H1 (cell line): ENCODE results near the gene ALOX15B. TPM values are rescaled to one million over a fixed set of nuclear protein-coding genes. Genes with fewer than 3 reads are reported as not detected.

Experiments
- CTCF ChIA-PET: fragments of 300-600 bp; sonication (Branson Sonifier 250); formaldehyde crosslinking; loops from one replicate; lab custom pipeline; 2021; ENCODE audit not compliant: partially characterized antibody; lab: Charles Lee
- POLR2A ChIA-PET: fragments of 300-600 bp; sonication (Branson Sonifier 250); formaldehyde crosslinking; loops from one replicate; lab custom pipeline; 2021; ENCODE audit warnings: inconsistent platforms; ENCODE audit not compliant: partially characterized antibody; lab: Charles Lee
- DNase-seq, 2 experiments: peaks; one replicate each; pipeline versions ENCODE4 v3.0.0 to v3.0.0-alpha.2; 2010 to 2022; ENCODE audit warnings: low spot score in 2 of 2, low read depth in 1 of 2, mixed read lengths in 1 of 2
- FAIRE-seq: peaks from 2 replicates; lab custom pipeline; 2011; peaks lifted over from hg19 to GRCh38; lab: Jason Lieb, UNC
- H2AFZ ChIP-seq: 2 replicates; pipeline ENCODE4 v1.8.1; 2012; ENCODE audit warnings: low read length, inconsistent platforms
- H2AK5ac ChIP-seq: 2 replicates; pipeline ENCODE4 v1.6.1; 2013; ENCODE audit warnings: low read depth, low read length
- H2BK120ac ChIP-seq: replicated peaks from 2 replicates; pipeline ENCODE3; 2013; ENCODE audit warnings: low read depth, low read length, inconsistent platforms
- H2BK12ac ChIP-seq: 2 replicates; pipeline ENCODE4 v1.6.1; 2013; ENCODE audit warnings: low read depth, low read length
- H2BK15ac ChIP-seq: 2 replicates; pipeline ENCODE4 v1.6.1; 2013; ENCODE audit warnings: low read length
- H2BK20ac ChIP-seq: 2 replicates; pipeline ENCODE4 v1.6.1; 2013; ENCODE audit warnings: low read length
- H2BK5ac ChIP-seq: 2 replicates; pipeline ENCODE4 v1.6.1; 2013; ENCODE audit warnings: low read depth, low read length
- H3K14ac ChIP-seq: 2 replicates; pipeline ENCODE4 v1.6.1; 2013; ENCODE audit warnings: inconsistent platforms; ENCODE audit not compliant: insufficient read length
- H3K18ac ChIP-seq: 2 replicates; pipeline ENCODE4 v1.6.1; 2013; ENCODE audit warnings: low read length; ENCODE audit errors: extremely low read depth
- H3K23ac ChIP-seq: 2 replicates; pipeline ENCODE4 v1.6.1; 2013; ENCODE audit warnings: inconsistent platforms; ENCODE audit not compliant: insufficient read length
- H3K23me2 ChIP-seq: 2 replicates; pipeline ENCODE4 v1.6.1; 2013; ENCODE audit warnings: low read depth, low read length
- H3K27ac ChIP-seq: 2 replicates; pipeline ENCODE4 v1.6.1; 2011; ENCODE audit warnings: low read depth, low read length, inconsistent platforms
- H3K27me3 ChIP-seq, 4 experiments: replicated peaks in 1 of 4; 1 replicate in 1 of 4; 2 replicates in 3 of 4; pipeline versions ENCODE4 v1.6.1 to v1.8.1; 2011 to 2013; ENCODE audit warnings: low read length in 3 of 4, mild to moderate bottlenecking in 3 of 4, inconsistent platforms in 2 of 4, mixed read lengths in 2 of 4, moderate library complexity in 1 of 4; ENCODE audit not compliant: control insufficient read depth in 3 of 4, insufficient read depth in 3 of 4; ENCODE audit errors: extremely low read depth in 1 of 4
- H3K36me3 ChIP-seq, 4 experiments: 2 replicates each; pipeline versions ENCODE4 v1.6.1 to v1.8.1; 2011 to 2013; ENCODE audit warnings: mild to moderate bottlenecking in 4 of 4, low read length in 3 of 4, moderate library complexity in 2 of 4, control low read depth in 1 of 4, inconsistent platforms in 1 of 4; ENCODE audit not compliant: insufficient read depth in 4 of 4, control insufficient read depth in 2 of 4
- H3K4ac ChIP-seq: replicated peaks from 2 replicates; pipeline ENCODE3; 2013; ENCODE audit warnings: low read length, low read depth, mixed read lengths, inconsistent platforms; ENCODE audit not compliant: insufficient read length
- H3K4me1 ChIP-seq, 4 experiments: replicated peaks in 1 of 4; 1 replicate in 1 of 4; 2 replicates in 3 of 4; pipeline versions ENCODE4 v1.6.1 to v1.8.1; 2011 to 2013; ENCODE audit warnings: low read length in 3 of 4, inconsistent platforms in 2 of 4, mixed read lengths in 1 of 4; ENCODE audit not compliant: insufficient read depth in 4 of 4, control insufficient read depth in 3 of 4
- H3K4me2 ChIP-seq, 2 experiments: 2 replicates each; pipeline versions ENCODE4 v1.6.1 to v1.8.1; 2011 to 2013; ENCODE audit warnings: low read depth in 2 of 2, low read length in 2 of 2, control low read depth in 1 of 2, inconsistent platforms in 1 of 2, mild to moderate bottlenecking in 1 of 2; ENCODE audit not compliant: insufficient read depth in 1 of 2
- H3K4me3 ChIP-seq, 4 experiments: fragments of 200-600, 300-600 bp in 1 of 4; sonication (generic), shearing (Covaris generic), sonication (Bioruptor Twin) in 1 of 4; 2 replicates each; pipeline versions ENCODE4 v1.5.1 to v1.8.1; 2011 to 2016; ENCODE audit warnings: low read length in 4 of 4, low read depth in 3 of 4, control low read depth in 2 of 4, inconsistent platforms in 2 of 4, mild to moderate bottlenecking in 2 of 4, mixed read lengths in 1 of 4, moderate library complexity in 1 of 4; ENCODE audit not compliant: insufficient read depth in 2 of 4; ENCODE audit errors: extremely low read depth in 1 of 4
- H3K56ac ChIP-seq: replicated peaks from 2 replicates; pipeline ENCODE3; 2013; ENCODE audit warnings: low read depth, mild to moderate bottlenecking, mixed read lengths, low read length, inconsistent platforms; ENCODE audit not compliant: insufficient read length
- H3K79me1 ChIP-seq: 2 replicates; pipeline ENCODE4 v1.6.1; 2013; ENCODE audit warnings: low read depth, low read length, control low read depth
- H3K79me2 ChIP-seq, 2 experiments: 2 replicates each; pipeline versions ENCODE4 v1.6.1 to v1.8.1; 2012 to 2013; ENCODE audit warnings: low read length in 2 of 2, mild to moderate bottlenecking in 2 of 2, inconsistent platforms in 1 of 2; ENCODE audit not compliant: insufficient read depth in 2 of 2, control insufficient read depth in 1 of 2
- H3K9ac ChIP-seq, 4 experiments: replicated peaks in 1 of 4; 1 replicate in 1 of 4; 2 replicates in 3 of 4; pipeline versions ENCODE4 v1.6.1 to v1.8.1; 2011 to 2013; ENCODE audit warnings: low read depth in 3 of 4, low read length in 3 of 4, control low read depth in 2 of 4, mild to moderate bottlenecking in 2 of 4, moderate library complexity in 2 of 4, inconsistent platforms in 1 of 4; ENCODE audit errors: extremely low read depth in 1 of 4
- H3K9me3 ChIP-seq, 2 experiments: 2 replicates each; pipeline versions ENCODE4 v1.6.1 to v1.8.1; 2012 to 2013; ENCODE audit warnings: mild to moderate bottlenecking in 2 of 2, moderate library complexity in 2 of 2, control low read depth in 1 of 2, inconsistent platforms in 1 of 2, low read depth in 1 of 2, low read length in 1 of 2, mixed read lengths in 1 of 2; ENCODE audit not compliant: insufficient read depth in 2 of 2
- H4K20me1 ChIP-seq, 2 experiments: replicated peaks in 1 of 2; 2 replicates each; pipeline versions ENCODE3 to v1.8.1; 2011 to 2013; ENCODE audit warnings: inconsistent platforms in 2 of 2, low read length in 2 of 2, mild to moderate bottlenecking in 1 of 2; ENCODE audit not compliant: insufficient read depth in 2 of 2, control insufficient read depth in 1 of 2
- H4K5ac ChIP-seq: 2 replicates; pipeline ENCODE4 v1.6.1; 2013; ENCODE audit warnings: low read length, low read depth, mixed read lengths, inconsistent platforms; ENCODE audit not compliant: insufficient read length
- H4K8ac ChIP-seq: 2 replicates; pipeline ENCODE4 v1.8.0; 2013; ENCODE audit warnings: mild to moderate bottlenecking, moderate library complexity, low read length, inconsistent platforms; ENCODE audit not compliant: insufficient read depth; ENCODE audit errors: extremely low read depth
- H4K91ac ChIP-seq: replicated peaks from 2 replicates; pipeline ENCODE3; 2013; ENCODE audit warnings: low read length, mixed read lengths, inconsistent platforms; ENCODE audit not compliant: insufficient read length
- EZH2 ChIP-seq: fragments of 200-600 bp; sonication (generic); IDR thresholded peaks from 2 replicates; pipeline ENCODE4 v1.7.1; 2012; ENCODE audit warnings: low read depth, mild to moderate bottlenecking, moderate library complexity, low read length, inconsistent platforms; ENCODE audit not compliant: severe bottlenecking
- RXRA ChIP-seq: IDR thresholded peaks from 2 replicates; pipeline ENCODE4 v1.6.1; 2011; ENCODE audit warnings: low read depth, mild to moderate bottlenecking, low read length, moderate library complexity; ENCODE audit not compliant: insufficient read depth
- SUZ12 ChIP-seq: fragments of 200-600 bp; sonication (generic); IDR thresholded peaks from 2 replicates; pipeline ENCODE4 v1.6.1; 2012; ENCODE audit warnings: mild to moderate bottlenecking, inconsistent platforms, low read length, moderate library complexity, mixed read lengths
- WGBS, 2 experiments: shearing (Covaris generic) in 1 of 2; methylation state at CpG; one replicate each; pipeline versions ENCODE4 v1.1.6 to v1.1.7; 2013 to 2015; ENCODE audit warnings: low lambda C conversion rate in 2 of 2, mixed read lengths in 2 of 2, inconsistent platforms in 1 of 2, low coverage in 1 of 2, missing lambda C conversion rate in 1 of 2; ENCODE audit not compliant: insufficient replicate concordance in 2 of 2, insufficient coverage in 1 of 2, insufficient read length in 1 of 2; ENCODE audit errors: extremely low coverage in 1 of 2, missing lambda C conversion rate in 1 of 2; 5-methylcytosine and 5-hydroxymethylcytosine counted together
- polyA plus RNA-seq, 7 experiments: library from polyadenylated mRNA; depleted of rRNA in 3 of 7; stranded (reverse) in 5 of 7; unstranded in 2 of 7; fragments of >200 nt in 5 of 7; fragments of 200-250 nt in 2 of 7; gene quantifications; 1 replicate in 5 of 7; 2 replicates in 1 of 7; 4 replicates in 1 of 7; pipeline versions ENCODE4 v1.2.1 to v1.2.3, GENCODE V29; 2011 to 2013; ENCODE audit warnings: missing spikeins in 2 of 7, mixed read lengths in 2 of 7
- total RNA-seq: library from RNA; stranded (reverse); fragmentation: NEBNext Ultra II Directional; extraction: Animal tissue kit (Norgen Biotek cat#: 25700); gene quantifications from 2 replicates; pipeline ENCODE4 v1.2.1, GENCODE V29; 2021

Gene ALOX15B
- total and polyA plus RNA-seq, 2 of the 8 experiments (the other 6 are each of a cell fraction or from before 2014, with no cell fraction given), result 0.63 to 0.91 TPM

- Histone ChIP-seq H3K18ac (no peak within 1 kb of the TSS), H4K91ac (no peak within 1 kb of the TSS), H3K4me2 (peak within 1 kb of the TSS; percentile 59 to 85), H3K79me1 (no peaks in the 10 kb centered on the region), H3K4ac (no peak within 1 kb of the TSS), H3K27ac (no peak within 1 kb of the TSS), H3K14ac (no peak within 1 kb of the TSS), H3K9ac (peak within 1 kb of the TSS in 1 of 4 experiments; percentile 44; a peak in 1 of 7 replicates), H2BK20ac (no peak within 1 kb of the TSS), H3K27me3 (peaks cover 35 to 53% (median 42%) of the 10 kb centered on the region in 4 experiments), H4K8ac (no peak within 1 kb of the TSS; the same call in 1 of the 2 replicates), H3K79me2 (no peaks in the 10 kb centered on the region), H2AFZ (peak within 1 kb of the TSS; percentile 94; the same call in 1 of the 2 replicates), H2BK15ac (no peak within 1 kb of the TSS), H3K23me2 (no peaks in the 10 kb centered on the region; the same call in 1 of the 2 replicates), H3K23ac (no peak within 1 kb of the TSS), H4K5ac (no peak within 1 kb of the TSS), H4K20me1 (no peaks in the 10 kb centered on the region), H3K4me1 (peaks cover 0 to 9% (median 4%) of the 10 kb centered on the region in 4 experiments; a peak in 5 of 7 replicates), H2BK12ac (peak within 1 kb of the TSS; percentile 90; the same call in 1 of the 2 replicates), H3K36me3 (peaks cover 0 to 7% (median 0%) of the 10 kb centered on the region in 4 experiments; a peak in 1 of 8 replicates), H2BK5ac (0 out of 2 replicates have a peak within 1 kb of the TSS, but pooled peaks have one; percentile 68), H3K9me3 (no peaks in the 10 kb centered on the region; a peak in 1 of 4 replicates), H2BK120ac (no peak within 1 kb of the TSS), H3K56ac (no peak within 1 kb of the TSS), H2AK5ac (no peak within 1 kb of the TSS), H3K4me3 (peak within 1 kb of the TSS; percentile 8 to 66 (median 24))
- 26% methylated on average over 17 of the region's 18 CpGs; no CpG with 5 or more reads in 1 of the 2 experiments for WGBS, 2 experiments
- DNase-seq, result no peak
- no peak for TF ChIP-seq RXRA
- peak; percentile 3 for TF ChIP-seq EZH2
- TF ChIP-seq SUZ12, result 0 out of 2 replicates have a peak, but pooled peaks have one; percentile 56
- no peak for FAIRE-seq
- POLR2A ChIA-PET, result interaction anchor here (1.1 to 1.3 kb wide), 2 partner anchors 14 kb away, joined by 3 to 4 read pairs; no protein-coding TSS in a partner anchor
- CTCF ChIA-PET, result interaction anchor here (0.8 to 6.0 kb wide), 15 partner anchors 9 to 69 kb away, joined by 3 to 50 read pairs (median 3); no protein-coding TSS in a partner anchor
Measured at GRCh38 chr17:8001976-8002720, 36.7 kb upstream of the ALOX15B start, which contains the start of gene GUCY2D. TSS of gene GUCY2D (plus strand) at chr17:8002615. CDS start at chr17:8003048, 433 bp downstream.
